GM19395 (cell line): ENCODE data around the gene GPR148.
"Not testable (repeated sequence)": the region's sequence is repeated elsewhere in the genome, so short reads cannot be mapped to it uniquely, and the experiment has no call there.

Source experiments
- ATAC-seq: cut with Tn5 transposase; IDR thresholded peaks from one replicate; pipeline ENCODE4 v1.9.1; 2021; ENCODE audit warnings: mild to moderate bottlenecking, moderate library complexity; ENCODE audit not compliant: unreplicated experiment

The GPR148 gene

GRCh38 chr2:130728549-130729316 lies at the start of gene GPR148:
GPR148 (plus strand) TSS chr2:130729070; CDS start chr2:130729152, 82 bp downstream.
- no peak for ATAC-seq

GRCh38 chr2:130692041-130692770 lies 36.7 kb upstream of the GPR148 start:
- not testable (repeated sequence) for ATAC-seq

- ATAC-seq: not testable (repeated sequence)
These were observed 35.4 kb upstream of the GPR148 start for GRCh38 chr2:130693474-130693873.

- ATAC-seq: not testable (repeated sequence)
These were observed 25.6 kb upstream of the GPR148 start for GRCh38 chr2:130703250-130703649.

GRCh38 chr2:130714795-130715194 lies 14.1 kb upstream of the GPR148 start:
- not testable (repeated sequence) for ATAC-seq

- no peak for ATAC-seq
These were observed 8.8 kb upstream of the GPR148 start for GRCh38 chr2:130720036-130720435.

- ATAC-seq: no peak
These were observed 8.3 kb upstream of the GPR148 start for GRCh38 chr2:130720528-130720927.

- ATAC-seq: no peak
These were observed 4.4 kb upstream of the GPR148 start for GRCh38 chr2:130724455-130724854.

GRCh38 chr2:130726614-130727180 lies 2.2 kb upstream of the GPR148 start:
- no peak for ATAC-seq

GRCh38 chr2:130727286-130727924 lies 1.5 kb upstream of the GPR148 start:
- peak; percentile 90 for ATAC-seq

GRCh38 chr2:130728007-130728454 lies 839 bp upstream of the GPR148 start:
- peak; percentile 18 for ATAC-seq

GRCh38 chr2:130729322-130730299 lies 741 bp downstream of the GPR148 start:
- ATAC-seq: no peak

GRCh38 chr2:130732257-130732656 lies 3.4 kb downstream of the GPR148 start:
- ATAC-seq: not testable (repeated sequence)

GRCh38 chr2:130735200-130735599 lies 6.3 kb downstream of the GPR148 start:
- no peak for ATAC-seq

- ATAC-seq: no peak
These were observed 7.6 kb downstream of the GPR148 start for GRCh38 chr2:130736487-130736886.

- no peak for ATAC-seq
These were observed 8.7 kb downstream of the GPR148 start for GRCh38 chr2:130737592-130737991.

- no peak for ATAC-seq
These were observed 11.8 kb downstream of the GPR148 start for GRCh38 chr2:130740671-130741070.

GRCh38 chr2:130743278-130743677 lies 14.4 kb downstream of the GPR148 start:
- no peak for ATAC-seq

- ATAC-seq: no peak
These were observed 15.6 kb downstream of the GPR148 start for GRCh38 chr2:130744287-130745117.
